K562 (cell line): Measurements from ENCODE around the gene ZNF701. TPM values are rescaled to one million over a fixed set of nuclear protein-coding genes. Genes with fewer than 3 reads are reported as not detected.

Source experiments
- FOSL1 ChIP-seq: fragments of 200-800 bp; sonication (Bioruptor generic); conservative IDR thresholded peaks from 2 replicates; pipeline ENCODE4 v1.6.1; 2016; ENCODE audit warnings: missing genetic modification characterization, missing compliant biosample characterization
- GMEB1 ChIP-seq: fragments of 250-450 bp; sonication (Bioruptor Pico); IDR thresholded peaks from 2 replicates; pipeline ENCODE4 v1.4.0; 2020; ENCODE audit warnings: mild to moderate bottlenecking
- GTF2E2 ChIP-seq: fragments of 200-800 bp; sonication (Bioruptor generic); IDR thresholded peaks from 2 replicates; pipeline ENCODE4 v1.6.1; 2016; ENCODE audit warnings: missing genetic modification characterization, missing compliant biosample characterization
- MBD2 ChIP-seq: sonication (generic); IDR thresholded peaks from 2 replicates; pipeline ENCODE4 v1.6.1; 2016; ENCODE audit warnings: low read depth, borderline replicate concordance
- NBN ChIP-seq: fragments of 450-650 bp; IDR thresholded peaks from 2 replicates; pipeline ENCODE4 v1.6.1; 2016; ENCODE audit warnings: low read depth, mild to moderate bottlenecking
- NR2C1 ChIP-seq, 2 experiments: fragments of 450-650 bp; IDR thresholded peaks; 2 replicates each; pipeline ENCODE4 v1.6.1; 2017; ENCODE audit warnings: mild to moderate bottlenecking in 2 of 2, antibody characterized with exemption in 1 of 2, inconsistent platforms in 1 of 2, missing compliant biosample characterization in 1 of 2, missing genetic modification characterization in 1 of 2
- POLR2B ChIP-seq: fragments of 450-650 bp; IDR thresholded peaks from 2 replicates; pipeline ENCODE4 v1.6.1; 2018; ENCODE audit warnings: low read depth; ENCODE audit not compliant: partially characterized antibody
- RFX7 ChIP-seq: fragments of 250-450 bp; sonication (Bioruptor Pico); IDR thresholded peaks from 2 replicates; pipeline ENCODE4 v1.5.1; 2021; ENCODE audit warnings: mild to moderate bottlenecking
- THRAP3 ChIP-seq: fragments of 450-650 bp; IDR thresholded peaks from 2 replicates; pipeline ENCODE4 v1.6.1; 2016; ENCODE audit warnings: mild to moderate bottlenecking, inconsistent platforms, borderline replicate concordance
- ZBTB1 ChIP-seq: sonication (generic); formaldehyde crosslinking; IDR thresholded peaks from 2 replicates; pipeline ENCODE4 v1.8.1; 2023; ENCODE audit warnings: missing genetic modification reagents, low read depth, mild to moderate bottlenecking, borderline replicate concordance
- ZNF24 ChIP-seq: fragments of 450-650 bp; IDR thresholded peaks from 2 replicates; pipeline ENCODE4 v1.6.1; 2016
- polyA plus RNA-seq, 8 experiments: library from polyadenylated mRNA; depleted of rRNA in 4 of 8; stranded (reverse) in 5 of 8; unstranded in 3 of 8; fragments of >200 nt; fragmentation: Nextera tagmentation in 2 of 8; fragmentation: Illumina TruSeq in 1 of 8; extraction: Ambion mirVana in 2 of 8; extraction: Trizol in 1 of 8; gene quantifications; 2 replicates each; pipeline versions ENCODE4 v1.2.1 to v1.2.3, GENCODE V29; 2011 to 2014; ENCODE audit warnings: inconsistent platforms in 1 of 8, missing spikeins in 1 of 8
- total RNA-seq, 7 experiments: library from RNA; depleted of rRNA in 6 of 7; stranded (reverse); fragments of >200 nt in 6 of 7; fragmentation: Illumina TruSeq in 2 of 7; extraction: Trizol in 2 of 7; gene quantifications; 2 replicates each; pipeline versions ENCODE4 v1.2.1 to v1.2.3, GENCODE V29; 2011 to 2021; ENCODE audit warnings: low replicate concordance in 1 of 7
- TF ChIP-seq, protein P1 (sequence below): sonication (generic); formaldehyde crosslinking; IDR thresholded peaks from 2 replicates; pipeline ENCODE4 v1.8.1; 2023; ENCODE audit warnings: mild to moderate bottlenecking, missing genetic modification reagents
- TF ChIP-seq, protein P2 (sequence below), 2 experiments: fragments of 450-650 bp; formaldehyde crosslinking in 1 of 2; IDR thresholded peaks; 2 replicates each; pipeline versions ENCODE4 v1.4.0 to v1.6.1; 2014 to 2020; ENCODE audit warnings: mild to moderate bottlenecking in 2 of 2, borderline replicate concordance in 1 of 2, low read depth in 1 of 2
- TF ChIP-seq, protein P3 (sequence below): sonication (generic); formaldehyde crosslinking; IDR thresholded peaks from 2 replicates; pipeline ENCODE4 v1.8.1; 2022; ENCODE audit warnings: missing genetic modification reagents

ZNF701 gene
- total and polyA plus RNA-seq, 9 of the 15 experiments (the other 6 are each of a cell fraction or from before 2014, with no cell fraction given): 5.3 to 15.9 (median 10.1) TPM

DNA sequence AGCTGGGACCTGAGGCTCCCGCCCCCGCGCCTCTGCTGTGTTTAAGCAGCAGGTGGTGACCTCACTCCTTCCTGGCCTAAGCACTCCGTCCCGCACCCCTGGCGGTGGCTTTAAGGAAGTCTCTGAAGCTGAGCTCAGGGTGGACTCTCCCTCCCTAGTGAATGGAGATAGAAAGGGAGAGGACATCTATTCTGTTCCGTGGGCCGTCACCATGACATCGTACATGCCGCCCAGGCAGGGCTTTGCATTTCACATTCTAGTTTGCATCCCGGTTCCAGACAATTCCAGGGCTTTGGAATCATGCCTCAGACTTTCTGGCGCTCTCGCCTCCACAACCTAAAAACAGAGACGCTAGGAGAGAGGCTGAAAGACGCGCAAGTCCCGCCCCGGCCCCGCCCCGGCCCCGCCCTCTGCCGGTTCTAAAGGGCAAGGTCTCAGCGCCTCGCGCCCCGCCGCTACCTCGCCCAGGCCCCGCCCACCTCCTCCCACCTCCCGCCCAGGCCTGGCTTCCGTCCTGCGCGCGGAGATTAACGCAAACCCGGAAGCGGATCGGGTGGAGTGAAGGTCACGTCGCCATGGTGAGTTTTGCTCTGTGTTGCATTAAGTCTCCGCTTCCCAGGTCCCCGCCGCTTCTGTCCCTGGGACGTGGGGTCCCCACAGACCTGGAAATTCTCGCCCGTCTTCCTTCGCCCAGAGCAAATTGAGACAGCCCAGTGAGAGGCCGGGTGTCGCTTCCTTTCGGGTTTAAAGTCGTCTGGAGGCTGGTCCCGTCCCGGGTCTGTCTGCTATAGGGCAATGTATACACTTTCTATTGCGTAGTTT lies 42.7 kb upstream of the ZNF701 start, which contains the start of gene ZNF808 (continued):
- TF ChIP-seq NR2C1 (IDR thresholded peaks at IDR 0.05) (peak; percentile 90), NR2C1 (tag; IDR thresholded peaks at IDR 0.05) (peak; percentile 91), POLR2B (peak; percentile 68), RFX7 (CRISPR knock-in tag) (no peak), GMEB1 (no peak; the same call in 1 of the 2 replicates), MBD2 (0 out of 2 replicates have a peak, but pooled peaks have one; percentile 16), ZBTB1 (CRISPR knock-in tag) (no peak), FOSL1 (tag) (0 out of 2 replicates have a peak, but pooled peaks have one; percentile 23), GTF2E2 (tag) (0 out of 2 replicates have a peak, but pooled peaks have one; percentile 30), THRAP3 (no peak), NBN (0 out of 2 replicates have a peak, but pooled peaks have one; percentile 33), ZNF24 (0 out of 2 replicates have a peak, but pooled peaks have one; percentile 16)
- TF ChIP-seq, protein P1, sequence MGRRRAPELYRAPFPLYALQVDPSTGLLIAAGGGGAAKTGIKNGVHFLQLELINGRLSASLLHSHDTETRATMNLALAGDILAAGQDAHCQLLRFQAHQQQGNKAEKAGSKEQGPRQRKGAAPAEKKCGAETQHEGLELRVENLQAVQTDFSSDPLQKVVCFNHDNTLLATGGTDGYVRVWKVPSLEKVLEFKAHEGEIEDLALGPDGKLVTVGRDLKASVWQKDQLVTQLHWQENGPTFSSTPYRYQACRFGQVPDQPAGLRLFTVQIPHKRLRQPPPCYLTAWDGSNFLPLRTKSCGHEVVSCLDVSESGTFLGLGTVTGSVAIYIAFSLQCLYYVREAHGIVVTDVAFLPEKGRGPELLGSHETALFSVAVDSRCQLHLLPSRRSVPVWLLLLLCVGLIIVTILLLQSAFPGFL (CRISPR knock-in tag): no peak
- TF ChIP-seq, protein P2, sequence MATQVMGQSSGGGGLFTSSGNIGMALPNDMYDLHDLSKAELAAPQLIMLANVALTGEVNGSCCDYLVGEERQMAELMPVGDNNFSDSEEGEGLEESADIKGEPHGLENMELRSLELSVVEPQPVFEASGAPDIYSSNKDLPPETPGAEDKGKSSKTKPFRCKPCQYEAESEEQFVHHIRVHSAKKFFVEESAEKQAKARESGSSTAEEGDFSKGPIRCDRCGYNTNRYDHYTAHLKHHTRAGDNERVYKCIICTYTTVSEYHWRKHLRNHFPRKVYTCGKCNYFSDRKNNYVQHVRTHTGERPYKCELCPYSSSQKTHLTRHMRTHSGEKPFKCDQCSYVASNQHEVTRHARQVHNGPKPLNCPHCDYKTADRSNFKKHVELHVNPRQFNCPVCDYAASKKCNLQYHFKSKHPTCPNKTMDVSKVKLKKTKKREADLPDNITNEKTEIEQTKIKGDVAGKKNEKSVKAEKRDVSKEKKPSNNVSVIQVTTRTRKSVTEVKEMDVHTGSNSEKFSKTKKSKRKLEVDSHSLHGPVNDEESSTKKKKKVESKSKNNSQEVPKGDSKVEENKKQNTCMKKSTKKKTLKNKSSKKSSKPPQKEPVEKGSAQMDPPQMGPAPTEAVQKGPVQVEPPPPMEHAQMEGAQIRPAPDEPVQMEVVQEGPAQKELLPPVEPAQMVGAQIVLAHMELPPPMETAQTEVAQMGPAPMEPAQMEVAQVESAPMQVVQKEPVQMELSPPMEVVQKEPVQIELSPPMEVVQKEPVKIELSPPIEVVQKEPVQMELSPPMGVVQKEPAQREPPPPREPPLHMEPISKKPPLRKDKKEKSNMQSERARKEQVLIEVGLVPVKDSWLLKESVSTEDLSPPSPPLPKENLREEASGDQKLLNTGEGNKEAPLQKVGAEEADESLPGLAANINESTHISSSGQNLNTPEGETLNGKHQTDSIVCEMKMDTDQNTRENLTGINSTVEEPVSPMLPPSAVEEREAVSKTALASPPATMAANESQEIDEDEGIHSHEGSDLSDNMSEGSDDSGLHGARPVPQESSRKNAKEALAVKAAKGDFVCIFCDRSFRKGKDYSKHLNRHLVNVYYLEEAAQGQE (IDR thresholded peaks at IDR 0.05; ENCODE audit: borderline replicate concordance): peak; percentile 23; the same call in 1 of the 2 replicates
- TF ChIP-seq, protein P2 (CRISPR knock-in tag; IDR thresholded peaks at IDR 0.05; ENCODE audit: low read depth): no peak
- TF ChIP-seq, protein P3, sequence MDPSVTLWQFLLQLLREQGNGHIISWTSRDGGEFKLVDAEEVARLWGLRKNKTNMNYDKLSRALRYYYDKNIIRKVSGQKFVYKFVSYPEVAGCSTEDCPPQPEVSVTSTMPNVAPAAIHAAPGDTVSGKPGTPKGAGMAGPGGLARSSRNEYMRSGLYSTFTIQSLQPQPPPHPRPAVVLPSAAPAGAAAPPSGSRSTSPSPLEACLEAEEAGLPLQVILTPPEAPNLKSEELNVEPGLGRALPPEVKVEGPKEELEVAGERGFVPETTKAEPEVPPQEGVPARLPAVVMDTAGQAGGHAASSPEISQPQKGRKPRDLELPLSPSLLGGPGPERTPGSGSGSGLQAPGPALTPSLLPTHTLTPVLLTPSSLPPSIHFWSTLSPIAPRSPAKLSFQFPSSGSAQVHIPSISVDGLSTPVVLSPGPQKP (CRISPR knock-in tag): no peak
